Measurements from ENCODE around the gene UBE2J2.

Gene UBE2J2

GRCh38 chr1:1232796-1233566 lies 40.7 kb downstream of the UBE2J2 start:
- no peak for DNase-seq (ENCODE audit: low read depth)
- TF ChIP-seq CTCF (IDR thresholded peaks at IDR 0.05; ENCODE audit: control insufficient read depth, insufficient read depth, low read depth, low read length, missing control alignments): no peak
- H3K4me3 ChIP-seq (ENCODE audit: control insufficient read depth, low read depth, low read length): no peak overlapping the region

GRCh38 chr1:1232208-1232795 lies 41.4 kb downstream of the UBE2J2 start, which contains the start of gene B3GALT6:
Gene B3GALT6 (plus strand): TSS chr1:1232237. CDS start chr1:1232279, 42 bp downstream.
- peak within 1 kb of the TSS; percentile 93 for H3K4me3 ChIP-seq (ENCODE audit: control insufficient read depth, low read depth, low read length)
- TF ChIP-seq CTCF (IDR thresholded peaks at IDR 0.05; ENCODE audit: control insufficient read depth, insufficient read depth, low read depth, low read length, missing control alignments): no peak
- DNase-seq (ENCODE audit: low read depth): no peak

GRCh38 chr1:1231400-1232207 lies 42.0 kb downstream of the UBE2J2 start, which contains the start of gene SDF4:
Gene SDF4 (minus strand): TSS chr1:1232001. CDS start chr1:1228772, 3,229 bp downstream.
- TF ChIP-seq CTCF (IDR thresholded peaks at IDR 0.05; ENCODE audit: control insufficient read depth, insufficient read depth, low read depth, low read length, missing control alignments): no peak
- H3K4me3 ChIP-seq (ENCODE audit: control insufficient read depth, low read depth, low read length): peak within 1 kb of the TSS; percentile 93
- peak; percentile 76 for DNase-seq (ENCODE audit: low read depth)

GRCh38 chr1:1230656-1231399 lies 42.8 kb downstream of the UBE2J2 start:
- peak; percentile 51 for TF ChIP-seq CTCF (IDR thresholded peaks at IDR 0.05; ENCODE audit: control insufficient read depth, insufficient read depth, low read depth, low read length, missing control alignments)
- DNase-seq (ENCODE audit: low read depth): peak; percentile 49
- H3K4me3 ChIP-seq (ENCODE audit: control insufficient read depth, low read depth, low read length): peak overlapping the region; percentile 93

- TF ChIP-seq CTCF (IDR thresholded peaks at IDR 0.05; ENCODE audit: control insufficient read depth, insufficient read depth, low read depth, low read length, missing control alignments): no peak
- no peak for DNase-seq (ENCODE audit: low read depth)
- H3K4me3 ChIP-seq (ENCODE audit: control insufficient read depth, low read depth, low read length): no peak overlapping the region
Measured at GRCh38 chr1:1229770-1230169, 43.9 kb downstream of the UBE2J2 start.
